Fibroblast of lung (primary cell): ENCODE measurements around the gene ABLIM2.

Experiments
- EZH2 ChIP-seq: IDR thresholded peaks from 2 replicates; pipeline ENCODE4 v1.5.1; 2012; ENCODE audit warnings: low read length, control low read depth, mild to moderate bottlenecking; ENCODE audit errors: missing control alignments
- TF ChIP-seq, protein P1 (sequence below), 2 donors: IDR thresholded peaks in 1 of 2; conservative IDR thresholded peaks in 1 of 2; 1 replicate in 1 of 2; 2 replicates in 1 of 2; pipeline ENCODE4 v1.5.1; 2011 to 2012; ENCODE audit warnings: low read length in 2 of 2, control low read depth in 1 of 2, inconsistent platforms in 1 of 2, low read depth in 1 of 2, mild to moderate bottlenecking in 1 of 2

DNA sequence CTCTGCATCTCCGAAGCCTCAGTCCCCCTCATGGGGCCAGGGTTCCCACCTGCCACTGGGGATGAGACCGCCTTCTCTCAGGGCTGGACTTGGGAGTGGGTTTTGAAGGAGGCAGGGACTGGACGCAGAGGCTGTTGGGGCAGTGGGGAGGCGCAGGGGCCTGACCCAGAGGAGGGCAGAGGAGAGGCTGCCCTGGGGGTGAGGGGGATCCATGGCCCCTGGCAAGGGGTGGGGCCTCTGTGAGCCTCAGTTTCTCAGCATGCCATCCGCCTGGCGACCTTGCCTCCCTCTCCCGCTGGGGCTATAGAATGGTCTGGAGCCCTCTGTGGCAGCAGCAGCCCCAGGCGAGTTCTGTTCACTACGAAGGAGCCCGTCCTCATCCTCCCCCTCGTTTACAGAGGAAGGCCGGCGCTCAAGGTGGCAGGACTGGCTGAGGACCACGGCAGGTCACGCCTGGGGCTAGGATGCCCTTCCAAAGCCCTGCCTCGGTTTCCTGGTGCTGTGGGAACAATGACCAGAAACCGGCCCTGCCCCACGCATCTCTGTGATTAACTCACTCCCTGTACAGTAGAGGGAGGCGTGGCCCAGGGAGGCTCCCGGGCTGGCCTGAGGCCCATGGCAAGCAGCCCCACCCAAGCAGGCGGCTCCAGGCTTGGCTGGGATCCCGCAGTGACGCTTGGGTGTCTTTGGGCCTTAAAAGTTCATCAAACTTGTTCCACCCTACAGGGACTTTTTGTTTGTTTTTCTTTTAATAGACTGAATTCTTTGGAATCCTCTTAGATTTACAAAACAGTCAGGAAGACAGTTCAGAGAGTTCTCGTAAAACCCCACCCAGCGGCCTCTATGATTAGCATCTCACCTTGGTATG is 24.5 kb upstream of the ABLIM2 start:
- TF ChIP-seq, protein P1, sequence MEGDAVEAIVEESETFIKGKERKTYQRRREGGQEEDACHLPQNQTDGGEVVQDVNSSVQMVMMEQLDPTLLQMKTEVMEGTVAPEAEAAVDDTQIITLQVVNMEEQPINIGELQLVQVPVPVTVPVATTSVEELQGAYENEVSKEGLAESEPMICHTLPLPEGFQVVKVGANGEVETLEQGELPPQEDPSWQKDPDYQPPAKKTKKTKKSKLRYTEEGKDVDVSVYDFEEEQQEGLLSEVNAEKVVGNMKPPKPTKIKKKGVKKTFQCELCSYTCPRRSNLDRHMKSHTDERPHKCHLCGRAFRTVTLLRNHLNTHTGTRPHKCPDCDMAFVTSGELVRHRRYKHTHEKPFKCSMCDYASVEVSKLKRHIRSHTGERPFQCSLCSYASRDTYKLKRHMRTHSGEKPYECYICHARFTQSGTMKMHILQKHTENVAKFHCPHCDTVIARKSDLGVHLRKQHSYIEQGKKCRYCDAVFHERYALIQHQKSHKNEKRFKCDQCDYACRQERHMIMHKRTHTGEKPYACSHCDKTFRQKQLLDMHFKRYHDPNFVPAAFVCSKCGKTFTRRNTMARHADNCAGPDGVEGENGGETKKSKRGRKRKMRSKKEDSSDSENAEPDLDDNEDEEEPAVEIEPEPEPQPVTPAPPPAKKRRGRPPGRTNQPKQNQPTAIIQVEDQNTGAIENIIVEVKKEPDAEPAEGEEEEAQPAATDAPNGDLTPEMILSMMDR (conservative IDR thresholded peaks at IDR 0.05 in 1 of 2, IDR thresholded peaks at IDR 0.05 in 1 of 2; ENCODE audit: low read depth in 1 of 2, low read length in 2 of 2), result no peak
- no peak for TF ChIP-seq EZH2
